Stimulated activated CD4-positive, alpha-beta T cell treated with anti-CD3 and anti-CD28 coated beads, Interleukin-2, amount 100 ng/mL, for 4 hours (primary cell): ENCODE results near the gene CFAP20DC.
"Not testable (repeated sequence)": the region's sequence is repeated elsewhere in the genome, so short reads cannot be mapped to it uniquely, and the experiment has no call there.

ENCODE experiments used
- DNase-seq: peaks from one replicate; pipeline ENCODE4 v3.0.0-alpha.2; 2020; ENCODE audit warnings: low read depth

The CFAP20DC gene

DNA sequence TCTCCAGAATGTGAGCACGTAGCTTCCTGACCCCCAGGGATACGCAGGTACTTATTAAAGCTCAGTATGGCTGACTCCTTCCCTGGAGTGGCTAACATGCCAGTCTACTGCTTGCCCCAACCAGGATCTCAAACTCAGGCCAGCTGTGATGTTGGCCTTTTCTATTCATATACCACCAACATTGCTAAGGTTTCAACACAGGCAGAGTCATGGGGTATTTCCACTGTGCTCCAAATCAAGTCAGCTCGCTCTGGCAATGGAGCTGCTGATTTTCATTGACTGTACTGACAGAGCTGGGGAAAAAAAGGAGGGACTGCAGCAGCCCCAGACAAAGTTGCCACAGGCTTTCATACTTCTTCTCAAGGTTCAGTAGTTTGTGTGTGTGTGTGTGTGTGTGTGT lies 87.0 kb downstream of the CFAP20DC start:
- DNase-seq: no peak

DNA sequence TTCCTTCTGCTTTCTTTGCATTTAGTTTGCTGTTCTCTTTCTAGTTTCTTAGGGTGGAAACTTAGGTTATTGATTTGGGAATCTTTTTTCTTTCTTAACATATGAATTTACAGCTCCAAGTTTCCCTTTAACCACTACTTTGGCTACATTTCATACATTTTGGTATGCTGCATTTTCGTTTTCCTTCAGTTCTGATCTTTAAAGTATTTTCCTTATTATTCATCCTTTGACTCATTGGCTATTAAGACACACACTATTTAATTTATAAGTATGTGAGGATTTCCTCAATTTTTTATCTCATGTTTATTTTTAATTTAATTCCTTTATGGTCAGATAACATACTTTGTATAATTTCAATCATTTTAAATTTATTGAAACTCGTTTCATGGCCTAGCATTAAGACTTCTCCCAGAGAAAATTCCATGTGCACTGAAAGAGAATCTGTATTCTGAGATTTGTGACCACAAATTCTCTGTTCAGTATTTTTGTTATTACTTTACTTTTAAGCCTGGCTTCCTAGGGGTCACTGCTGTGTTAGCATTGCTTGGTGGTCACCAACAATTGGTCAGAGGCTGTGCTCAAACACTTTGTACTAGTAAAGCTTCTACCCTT lies 87.7 kb downstream of the CFAP20DC start:
- DNase-seq: no peak

DNA sequence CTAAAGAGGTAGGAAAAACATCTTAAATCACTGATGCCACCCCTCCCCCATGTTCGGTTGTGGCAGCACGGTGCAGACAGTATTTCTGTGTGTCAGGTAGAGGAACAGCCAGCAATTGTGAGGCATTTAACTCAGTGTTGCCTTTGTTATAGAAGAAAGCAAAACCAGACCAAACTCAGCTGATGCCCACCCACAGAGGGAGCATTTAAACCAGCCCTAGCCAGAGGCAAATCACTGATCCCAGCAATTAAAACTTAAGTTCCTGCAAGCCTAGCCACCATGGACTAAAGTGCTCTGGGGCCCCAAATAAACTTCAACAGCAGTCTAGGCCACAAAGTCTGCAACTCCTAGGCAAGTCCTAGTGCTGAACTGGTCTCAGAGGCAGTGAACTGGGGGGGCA lies 94.5 kb downstream of the CFAP20DC start:
- DNase-seq: no peak

DNA sequence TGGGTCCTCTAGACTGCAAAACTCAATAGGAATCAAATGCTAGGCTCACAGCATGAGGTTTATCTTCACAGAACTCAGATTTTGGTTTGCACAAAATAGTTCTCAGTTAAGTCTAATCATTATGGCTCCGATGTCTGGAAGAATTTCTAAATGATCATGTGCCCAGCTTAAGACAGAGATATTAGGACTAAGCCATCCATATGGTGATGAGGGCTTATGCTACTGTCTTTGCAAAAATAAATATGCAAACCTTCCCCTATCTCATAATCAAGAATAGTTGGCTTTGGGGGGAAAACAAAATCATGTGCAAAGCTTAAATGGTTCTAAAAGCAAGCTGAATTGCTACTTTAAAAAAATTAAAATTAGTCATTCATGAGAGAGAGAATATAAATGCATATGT lies 96.5 kb downstream of the CFAP20DC start:
- DNase-seq: no peak

DNA sequence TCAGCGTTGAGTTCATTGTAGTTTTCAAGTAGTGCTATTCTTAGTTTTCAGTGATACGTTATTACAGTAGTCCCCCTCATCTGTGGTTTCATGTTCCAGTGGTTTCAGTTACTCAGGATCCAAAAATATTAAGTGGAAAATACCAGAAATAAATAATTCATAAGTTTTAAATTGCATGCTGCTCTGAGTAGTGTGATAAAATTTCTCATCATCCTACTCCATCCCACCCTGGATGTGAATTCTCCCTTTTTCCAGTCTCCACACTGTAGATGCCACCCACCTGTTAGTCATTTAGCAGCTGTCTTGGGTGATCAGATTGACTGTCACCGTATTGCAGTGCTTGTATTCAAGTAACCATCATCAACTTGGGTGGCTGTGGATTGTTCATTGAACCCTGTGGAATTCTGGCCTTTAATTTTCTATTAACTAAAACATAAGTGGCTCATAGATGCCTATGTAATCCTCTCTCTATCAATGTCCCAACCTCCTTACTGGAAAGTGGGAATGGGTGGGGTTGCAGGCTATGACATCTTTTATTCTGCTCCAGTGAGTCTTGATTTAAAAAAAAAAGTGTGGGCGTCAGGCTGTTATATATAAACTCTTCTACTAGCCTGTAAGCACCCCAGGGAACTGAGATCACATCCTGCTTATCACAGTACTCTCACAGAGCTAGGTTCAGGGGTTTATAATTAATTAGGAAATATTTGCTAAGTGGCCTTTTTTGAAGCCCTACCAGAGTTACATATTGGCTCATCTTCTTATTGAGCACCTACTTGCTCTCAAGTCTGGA lies 97.5 kb downstream of the CFAP20DC start:
- no peak for DNase-seq

DNA sequence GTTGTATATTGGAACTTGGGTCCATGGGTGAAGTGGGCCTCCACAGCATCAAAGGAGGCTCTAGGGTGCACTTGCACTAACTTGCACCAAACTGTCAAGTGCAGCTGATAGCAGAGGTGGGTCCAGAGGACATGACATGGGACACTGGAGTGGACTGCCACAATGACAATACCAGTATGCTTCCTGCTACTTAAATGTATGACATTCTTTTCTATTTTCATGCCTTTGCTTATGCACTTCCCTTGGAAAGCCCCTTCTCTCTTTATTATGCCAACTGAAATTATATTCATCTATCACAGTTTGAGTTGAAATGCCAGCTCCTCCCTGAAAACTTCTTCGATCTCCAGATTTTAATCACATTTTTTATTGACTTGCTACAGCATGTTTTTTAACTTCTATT lies 101.8 kb downstream of the CFAP20DC start:
- no peak for DNase-seq

DNA sequence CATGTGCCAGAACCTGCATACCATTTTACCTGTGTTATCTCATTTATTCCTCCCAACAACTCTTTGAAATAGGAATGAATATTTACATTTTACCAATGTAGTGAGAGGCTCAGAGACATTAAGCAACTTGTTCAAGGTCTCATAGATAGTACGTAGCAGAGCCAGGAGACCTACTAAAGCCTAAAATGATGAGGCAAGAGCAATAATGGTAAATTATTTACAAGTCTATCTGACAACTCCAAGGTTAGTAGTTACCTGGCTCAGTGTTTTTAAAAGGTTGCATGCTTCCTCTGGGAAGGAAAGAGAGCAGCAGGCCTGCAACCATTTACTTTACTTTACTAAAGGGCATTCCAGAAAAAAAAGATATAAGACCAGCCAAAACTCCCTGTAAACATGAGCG lies 103.0 kb downstream of the CFAP20DC start:
- no peak for DNase-seq

DNA sequence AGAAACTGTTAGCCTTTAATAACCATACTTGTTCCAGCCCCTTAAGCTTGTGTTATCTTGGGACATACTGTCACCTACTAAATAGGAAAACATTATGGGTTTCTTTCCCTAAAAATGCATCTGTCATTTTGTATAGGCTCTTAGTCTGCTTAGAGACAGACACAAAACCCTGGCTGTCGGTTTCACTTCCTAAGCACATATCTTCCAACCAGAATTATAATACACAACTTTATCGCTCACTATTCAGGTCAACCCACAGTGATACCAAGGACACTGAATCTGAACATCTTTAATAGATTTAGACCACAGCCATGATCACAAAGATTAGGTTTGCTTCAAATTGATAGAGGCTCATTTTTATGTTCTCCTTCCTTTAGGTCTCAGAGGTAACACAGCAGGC lies 111.8 kb downstream of the CFAP20DC start:
- DNase-seq: no peak

DNA sequence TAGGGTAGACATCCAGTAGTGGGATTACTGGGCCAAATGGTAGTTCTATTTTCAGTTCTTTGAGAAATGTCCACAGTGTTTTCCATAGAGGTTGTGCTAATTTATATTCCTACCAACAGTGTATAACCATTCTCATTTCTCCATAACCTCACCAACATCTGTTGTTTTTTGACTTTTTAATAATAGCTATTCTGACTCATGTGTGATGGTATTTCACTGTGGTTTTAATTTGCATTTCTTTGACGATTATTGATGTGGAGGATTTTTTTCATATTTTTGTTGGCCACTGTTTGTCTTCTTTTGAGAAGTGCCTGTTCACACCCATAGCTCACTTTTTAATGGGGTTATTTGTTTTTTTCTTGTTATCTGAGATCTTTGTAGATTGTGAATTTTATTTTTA lies 125.2 kb downstream of the CFAP20DC start:
- DNase-seq: no peak

DNA sequence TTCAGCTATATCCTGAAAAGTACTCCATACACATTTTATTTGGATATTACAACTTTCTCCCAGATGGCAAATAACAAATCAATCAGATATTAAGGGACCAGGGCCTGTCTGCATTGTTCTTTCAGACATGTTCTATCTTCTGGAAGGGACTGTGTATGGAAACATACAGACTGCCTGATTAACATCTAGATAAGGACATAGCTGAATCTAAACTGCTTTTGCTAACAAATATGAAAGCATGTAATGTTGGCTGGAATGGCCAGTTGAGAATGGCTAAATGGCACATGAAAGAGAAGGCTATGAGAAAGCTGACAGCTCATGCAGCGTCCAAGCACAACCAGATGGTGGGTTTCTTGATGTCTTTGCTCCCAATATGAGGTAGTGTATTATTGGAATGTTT lies 149.4 kb downstream of the CFAP20DC start:
- DNase-seq: no peak

DNA sequence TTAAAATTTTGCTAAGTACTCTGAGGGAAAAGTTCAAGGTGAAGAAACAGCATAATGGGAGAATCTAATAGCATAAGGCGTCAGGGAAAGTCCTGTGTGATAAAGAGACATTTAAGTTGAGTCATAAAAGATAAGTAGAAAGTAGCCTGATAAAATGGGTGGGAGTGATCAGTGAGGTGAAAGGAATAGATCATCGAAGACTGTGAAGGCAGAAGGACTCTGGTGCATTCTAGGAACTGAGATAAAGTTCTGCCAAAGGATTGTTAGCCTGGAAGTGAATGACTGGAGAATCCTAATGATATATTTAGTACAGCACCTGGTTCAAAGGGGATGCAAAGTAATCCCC lies 149.9 kb downstream of the CFAP20DC start:
- DNase-seq: no peak

DNA sequence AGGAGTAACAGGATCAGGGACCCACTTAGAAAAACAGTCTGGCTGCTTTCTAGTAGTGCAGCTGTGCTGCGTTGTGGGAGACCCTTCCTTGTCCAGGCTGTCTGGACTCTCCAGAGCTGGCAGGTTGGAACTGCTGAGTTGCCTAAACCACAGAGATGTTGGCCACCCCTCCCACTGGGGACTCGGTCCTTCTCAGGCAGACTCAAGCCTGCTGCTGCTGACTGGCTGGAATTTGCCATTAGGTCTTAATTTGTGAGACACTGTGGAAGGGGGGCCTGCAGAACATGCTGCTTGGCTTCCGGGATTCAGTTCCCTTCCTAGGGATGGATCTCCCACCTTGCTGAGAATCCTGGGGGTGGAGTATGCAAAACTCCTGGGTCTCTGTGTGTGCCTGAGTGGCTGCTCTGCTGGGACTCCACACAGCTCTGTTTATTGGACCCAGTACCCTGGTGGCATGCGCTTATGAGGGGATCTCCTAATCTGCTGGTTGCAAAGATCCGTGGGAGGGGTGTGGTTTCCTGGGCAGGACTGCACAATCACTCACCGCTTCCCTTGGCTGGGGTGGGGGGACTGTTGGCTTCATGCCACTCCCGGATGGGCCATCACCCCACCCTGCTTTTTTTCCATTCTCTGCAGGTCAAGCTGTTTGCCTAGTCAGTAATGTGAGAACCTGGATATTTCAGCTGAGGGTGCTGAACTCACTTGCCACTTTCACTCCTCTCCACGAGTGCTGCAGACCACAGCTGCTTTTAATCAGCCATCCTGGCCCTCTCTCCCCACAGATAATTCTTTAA lies 150.5 kb downstream of the CFAP20DC start:
- peak; percentile 1 for DNase-seq

DNA sequence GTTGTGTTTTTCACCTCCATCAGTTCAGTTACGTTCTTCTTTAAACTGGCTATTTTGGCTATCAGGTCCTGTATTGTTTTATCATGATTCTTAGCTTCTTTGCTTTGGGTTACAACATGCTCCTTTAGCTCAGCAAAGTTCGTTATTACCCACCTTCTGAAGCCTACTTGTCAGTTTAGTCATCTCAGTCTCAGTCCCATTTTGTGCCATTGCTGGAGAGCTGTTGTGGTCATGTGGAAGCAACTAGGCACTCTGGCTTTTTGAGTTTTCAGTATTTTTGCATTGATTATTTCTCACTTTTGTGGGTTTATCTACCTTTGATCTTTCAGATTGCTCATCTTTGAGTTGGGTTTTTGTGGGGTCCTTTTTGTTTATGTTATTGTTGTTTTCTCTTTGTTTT lies 151.3 kb downstream of the CFAP20DC start:
- DNase-seq: no peak

DNA sequence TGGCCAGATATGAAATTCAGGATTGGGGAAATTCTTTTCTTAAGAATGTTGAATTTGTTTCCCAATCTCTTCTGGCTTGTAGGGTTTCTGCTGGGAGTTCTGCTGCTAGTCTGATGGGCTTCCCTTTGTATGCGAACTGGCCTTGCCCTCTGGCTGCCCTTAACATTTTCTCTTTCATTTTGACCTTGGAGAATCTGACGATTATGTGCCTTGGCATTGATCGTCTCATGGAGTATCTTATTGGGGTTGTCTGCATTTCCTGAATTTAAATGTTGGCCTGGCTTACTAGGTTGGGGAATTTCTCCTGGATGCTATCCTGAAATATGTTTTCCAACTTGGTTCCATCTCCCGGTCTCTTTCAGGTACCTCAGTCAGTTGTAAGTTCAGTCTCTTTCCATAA lies 152.2 kb downstream of the CFAP20DC start:
- DNase-seq: no peak

DNA sequence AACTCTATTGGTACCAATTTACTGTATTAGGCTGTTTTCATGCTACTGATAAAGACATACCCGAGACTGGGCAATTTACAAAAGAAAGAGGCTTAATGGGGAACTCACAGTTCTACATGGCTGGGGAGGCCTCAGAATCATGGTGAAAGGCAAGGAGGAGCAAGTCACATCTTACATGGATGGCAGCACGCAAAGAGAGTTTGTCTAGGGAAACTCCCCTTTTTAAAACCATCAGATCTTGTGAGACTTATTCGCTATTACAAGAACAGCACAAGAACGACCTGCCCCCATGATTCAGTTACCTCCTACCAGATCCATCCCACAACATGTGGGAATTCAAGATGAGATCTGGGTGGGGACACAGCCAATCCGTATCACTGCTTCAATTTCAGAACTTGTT lies 154.1 kb downstream of the CFAP20DC start:
- not testable (repeated sequence) for DNase-seq

DNA sequence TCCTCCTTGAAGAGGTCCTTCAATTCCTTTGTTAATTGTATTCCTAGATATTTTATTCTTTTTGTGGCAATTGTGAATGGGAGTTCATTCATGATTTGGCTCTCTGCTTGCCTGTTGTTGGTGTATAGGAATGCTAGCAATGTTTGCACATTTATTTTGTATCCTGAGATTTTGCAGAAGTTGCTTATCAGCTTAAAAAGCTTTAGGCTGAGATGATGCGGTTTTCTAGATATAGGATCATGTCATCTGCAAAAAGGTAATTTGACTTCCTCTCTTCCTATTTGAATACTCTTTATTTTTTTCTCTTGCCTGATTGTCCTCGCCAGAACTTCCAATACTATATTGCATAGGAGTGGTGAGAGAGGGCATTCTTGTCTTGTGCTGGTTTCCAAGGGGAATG lies 157.3 kb downstream of the CFAP20DC start:
- not testable (repeated sequence) for DNase-seq

DNA sequence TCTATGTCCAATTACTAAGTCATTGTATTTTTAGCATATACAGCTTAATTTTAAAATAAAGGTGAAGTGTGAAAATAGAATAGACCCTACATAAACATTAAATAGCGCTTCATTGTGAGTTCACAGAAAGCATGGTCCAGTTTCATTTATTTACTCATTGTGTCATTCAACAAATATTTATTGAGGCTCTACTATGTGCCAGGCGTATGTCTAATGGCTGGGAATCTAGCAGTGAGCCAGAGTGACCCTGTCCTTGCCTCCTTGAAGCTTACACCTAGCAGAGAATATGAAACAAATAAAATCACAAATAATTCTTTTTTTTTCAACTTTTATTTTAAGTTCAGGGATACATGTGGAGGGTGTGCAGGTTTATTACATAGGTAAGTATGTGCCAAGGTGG lies 161.7 kb downstream of the CFAP20DC start:
- DNase-seq: no peak

DNA sequence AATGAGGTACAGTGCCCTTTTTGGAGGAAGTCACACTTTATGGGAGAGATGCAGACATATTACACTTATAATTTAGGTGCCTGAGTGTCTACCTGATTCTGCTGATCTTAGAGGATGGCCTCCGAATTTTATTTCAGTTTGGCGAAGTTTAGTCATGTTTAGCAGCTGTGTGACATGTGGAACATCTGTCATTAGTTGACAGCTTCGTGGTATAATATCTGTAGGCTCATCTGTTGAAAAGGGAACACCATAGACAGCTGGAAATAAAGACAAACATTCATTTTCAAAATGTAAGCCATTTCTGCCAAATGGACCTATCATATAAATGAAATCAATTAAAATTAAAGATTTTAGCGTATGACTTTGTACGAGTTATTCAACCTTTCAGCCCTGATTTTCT lies 165.4 kb downstream of the CFAP20DC start:
- no peak for DNase-seq

DNA sequence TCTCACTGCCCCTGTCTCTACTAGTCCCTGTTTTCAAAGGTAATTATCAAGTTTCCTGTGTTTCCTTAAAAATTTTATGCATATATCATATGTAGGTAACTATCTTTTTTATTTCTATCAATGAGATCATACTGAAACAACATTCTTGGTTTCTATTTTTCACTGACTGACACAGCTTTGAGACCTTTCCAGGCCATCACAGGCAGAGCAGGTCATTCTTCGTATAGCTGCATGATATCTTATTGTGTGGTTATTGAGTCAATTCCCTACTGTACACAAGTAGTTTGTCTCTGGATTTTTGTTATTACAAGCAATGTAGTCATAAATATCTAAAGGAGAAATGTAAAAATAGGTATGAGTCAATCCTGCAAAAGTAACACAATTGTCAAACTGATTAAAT lies 169.6 kb downstream of the CFAP20DC start:
- DNase-seq: no peak

DNA sequence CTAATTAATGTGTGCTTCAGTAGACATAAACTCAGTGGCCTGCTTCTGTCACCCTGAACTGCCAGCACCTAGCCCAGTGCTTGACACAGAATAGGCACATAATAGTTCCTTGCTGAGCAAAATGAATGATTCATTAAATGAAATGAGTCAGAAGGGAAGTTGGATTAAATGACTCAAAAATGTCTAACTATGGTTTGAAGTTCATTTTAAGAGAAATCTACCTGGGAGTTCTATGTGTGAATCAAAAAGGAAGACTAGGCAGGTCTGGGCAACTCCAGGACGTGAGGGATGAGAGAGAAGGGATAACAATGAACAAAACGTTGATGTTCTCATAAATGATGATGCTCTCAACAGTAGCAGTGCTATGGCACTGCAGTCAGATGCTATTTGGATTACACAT lies 175.0 kb downstream of the CFAP20DC start:
- DNase-seq: no peak

DNA sequence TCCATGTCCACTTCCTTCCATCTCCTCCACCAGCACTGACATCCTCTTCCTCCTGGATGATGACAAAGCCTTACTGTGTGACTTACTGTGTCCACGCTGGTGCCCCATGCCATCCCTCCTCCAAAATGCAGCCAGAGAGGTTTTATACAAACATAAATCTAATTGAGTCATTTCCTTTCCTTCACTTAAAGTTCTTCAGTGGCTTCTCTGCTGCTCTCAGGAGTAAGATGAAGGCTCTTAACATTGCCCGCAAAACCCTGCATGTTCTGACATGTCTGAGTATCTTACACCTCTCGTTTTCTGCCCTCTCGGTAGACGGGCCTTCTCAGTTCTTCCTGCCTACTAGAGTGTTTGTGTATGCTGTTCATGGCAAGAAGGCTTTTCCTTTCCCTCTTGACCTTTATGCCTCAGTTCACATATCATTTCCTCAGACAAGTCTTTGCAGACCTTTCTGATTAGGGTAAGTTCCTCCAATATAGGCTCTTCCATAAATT lies 175.5 kb downstream of the CFAP20DC start:
- DNase-seq: no peak

DNA sequence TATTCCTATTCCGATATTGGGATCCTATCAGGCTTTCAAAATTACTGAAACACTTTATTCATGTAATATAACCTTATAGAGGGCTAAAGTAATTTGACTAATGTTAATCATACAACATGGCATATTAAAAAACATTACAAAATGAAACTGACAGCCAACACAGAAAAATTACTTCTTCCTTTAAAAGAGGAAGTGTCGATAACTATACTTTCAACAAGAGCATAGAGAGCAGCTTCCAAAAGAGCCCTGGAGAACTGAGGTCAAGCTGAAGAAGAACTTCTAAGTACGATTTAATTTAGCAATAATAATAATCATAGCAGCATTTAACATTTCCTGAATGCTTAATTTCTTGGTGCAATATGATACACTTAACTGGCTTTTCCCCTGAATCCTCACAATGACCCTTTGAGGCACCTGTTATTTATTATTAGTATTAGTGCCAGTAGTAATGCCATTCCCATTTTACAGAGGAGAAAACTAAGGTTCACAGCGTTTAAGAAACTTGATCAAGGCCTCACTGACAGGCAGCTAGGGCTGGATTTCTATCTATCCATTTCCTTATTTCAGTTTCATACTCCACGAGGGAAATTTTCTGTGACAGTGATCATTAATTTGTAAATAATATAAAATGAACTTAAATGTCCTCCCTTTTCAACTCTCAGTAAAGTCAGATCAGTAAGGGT lies 181.6 kb downstream of the CFAP20DC start:
- no peak for DNase-seq

DNA sequence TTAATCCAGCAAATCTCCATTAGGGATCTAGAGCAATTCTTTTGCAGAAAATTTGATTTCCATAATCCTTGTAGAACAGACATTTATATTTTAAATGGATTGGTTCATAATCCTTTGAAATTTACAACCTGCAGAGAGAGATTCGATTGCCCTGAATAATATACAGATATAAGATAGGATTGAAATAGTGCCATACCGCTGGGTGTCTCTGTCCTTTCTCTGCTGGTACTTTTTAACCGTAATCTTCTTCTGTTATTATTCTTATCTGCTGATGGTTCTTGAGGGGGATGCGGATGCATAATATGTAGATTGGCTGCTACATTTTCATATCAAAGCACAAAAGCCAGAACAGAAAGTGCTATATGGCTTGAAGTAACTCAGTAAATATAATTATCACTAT lies 182.2 kb downstream of the CFAP20DC start:
- DNase-seq: no peak
